ENCODE results near the gene GNG8. TPM values are rescaled to one million over a fixed set of nuclear protein-coding genes. Genes with fewer than 3 reads are reported as not detected.

Gene GNG8
- total and polyA plus RNA-seq, 2 of the 13 experiments (the other 11 are each of a cell fraction or from before 2014, with no cell fraction given) = not detected

- no peak for TF ChIP-seq ZHX1 (CRISPR knock-in tag; IDR thresholded peaks at IDR 0.05; ENCODE audit: low read depth)
- TF ChIP-seq ZBTB33 (CRISPR knock-in tag; IDR thresholded peaks at IDR 0.05) = no peak
- TF ChIP-seq ZMYM2 (CRISPR knock-in tag; IDR thresholded peaks at IDR 0.05) = no peak
- TF ChIP-seq POLR2AphosphoS5 (IDR thresholded peaks at IDR 0.05; ENCODE audit: low read depth, low read length) = peak; percentile 88
- TF ChIP-seq ZBTB44 (CRISPR knock-in tag; IDR thresholded peaks at IDR 0.05) = 0 out of 2 replicates have a peak, but pooled peaks have one; percentile 11
- no peak for TF ChIP-seq GABPB1 (CRISPR knock-in tag; IDR thresholded peaks at IDR 0.05)
- no peak for TF ChIP-seq CAMTA2 (CRISPR knock-in tag; IDR thresholded peaks at IDR 0.05; ENCODE audit: borderline replicate concordance)
- TF ChIP-seq MLLT10 (CRISPR knock-in tag; IDR thresholded peaks at IDR 0.05) = no peak
- TF ChIP-seq AKAP8 (CRISPR knock-in tag; IDR thresholded peaks at IDR 0.05) = peak; percentile 93
- TF ChIP-seq E2F2 (CRISPR knock-in tag; IDR thresholded peaks at IDR 0.05; ENCODE audit: borderline replicate concordance) = no peak
- 0 out of 2 replicates have a peak, but pooled peaks have one; percentile 20 for TF ChIP-seq ZFP1 (CRISPR knock-in tag; IDR thresholded peaks at IDR 0.05)
- TF ChIP-seq AGO2 (optimal IDR thresholded peaks at IDR 0.05; ENCODE audit: low read depth, low read length) = no peak
- TF ChIP-seq KDM3A (CRISPR knock-in tag; IDR thresholded peaks at IDR 0.05; ENCODE audit: low read depth) = 0 out of 2 replicates have a peak, but pooled peaks have one; percentile 15
- no peak for TF ChIP-seq ZNF576 (CRISPR knock-in tag; IDR thresholded peaks at IDR 0.05)
- TF ChIP-seq ZBTB4 (CRISPR knock-in tag; IDR thresholded peaks at IDR 0.05; ENCODE audit: borderline replicate concordance) = no peak
- peak; percentile 41; the same call in 1 of the 2 replicates for TF ChIP-seq ZNF501 (CRISPR knock-in tag; IDR thresholded peaks at IDR 0.05)
- no peak for TF ChIP-seq SNRNP70 (IDR thresholded peaks at IDR 0.05; ENCODE audit: low read depth, low read length)
- peak; percentile 76 for TF ChIP-seq THAP11 (CRISPR knock-in tag; IDR thresholded peaks at IDR 0.05)
- no peak for TF ChIP-seq MYC (CRISPR knock-in tag; IDR thresholded peaks at IDR 0.05; ENCODE audit: borderline replicate concordance)
- TF ChIP-seq ZNF282 (IDR thresholded peaks at IDR 0.05; ENCODE audit: partially characterized antibody) = no peak
Measured at GRCh38 chr19:46603195-46603637, 32.8 kb downstream of the GNG8 start (continued).
